ENCODE results near the gene LRRC25. TPM values are rescaled to one million over a fixed set of nuclear protein-coding genes. Genes with fewer than 3 reads are reported as not detected.

The LRRC25 gene
- total RNA-seq, 1 experiment from 2014 or later, result 0.12 TPM

DNA sequence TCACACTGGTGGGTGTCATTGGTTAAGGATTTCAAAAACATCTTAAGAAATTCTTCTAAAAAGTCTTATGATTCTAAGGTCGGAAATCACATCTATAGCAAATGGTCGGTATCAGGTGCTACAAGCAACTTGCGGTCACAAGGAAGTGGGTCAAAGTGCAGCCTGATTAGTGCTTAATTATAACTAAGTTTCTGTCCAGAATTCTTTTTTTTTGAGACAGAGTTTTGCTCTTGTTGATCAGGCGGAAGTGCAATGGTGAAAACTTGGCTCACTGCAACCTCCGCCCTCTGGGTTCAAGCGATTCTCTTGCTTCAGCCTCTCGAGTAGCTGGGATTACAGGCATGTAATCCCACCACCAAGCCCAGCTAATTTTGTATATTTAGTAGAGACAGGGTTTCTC lies 12.6 kb downstream of the LRRC25 start:
- CTCF ChIA-PET, result no interaction called here
- H3K4me3 ChIP-seq (replicated peaks in 1 of 2; ENCODE audit: low read depth in 1 of 2, low read length in 2 of 2), result no peak overlapping the region
- ATAC-seq (no peak), DNase-seq (ENCODE audit: low read depth, low spot score) (no peak)
- POLR2A ChIA-PET, result interaction anchor here (1.2 to 2.4 kb wide), 4 partner anchors 19 to 62 kb away, joined by 4 to 22 read pairs (median 16); partner anchors contain the start of genes LSM4 and SSBP4
- no peak overlapping the region for H2AFZ ChIP-seq (ENCODE audit: low read depth, low read length, poor library complexity, severe bottlenecking)
- intact Hi-C loops (cut with micrococcal nuclease), result no loop called here
- peaks cover 0 to 6% of the 10 kb centered on the region in 2 experiments; a peak in 2 of 4 replicates for H3K36me3 ChIP-seq (ENCODE audit: control insufficient read depth in 1 of 2, insufficient read depth in 2 of 2, low read length in 2 of 2)
- H3K9me2 ChIP-seq (ENCODE audit: insufficient read depth), result no peaks in the 10 kb centered on the region
- H3K27ac ChIP-seq (ENCODE audit: low read depth, low read length), result 0 out of 2 replicates have a peak overlapping the region, but pooled peaks have one; percentile 82
- TF ChIP-seq, protein P1, sequence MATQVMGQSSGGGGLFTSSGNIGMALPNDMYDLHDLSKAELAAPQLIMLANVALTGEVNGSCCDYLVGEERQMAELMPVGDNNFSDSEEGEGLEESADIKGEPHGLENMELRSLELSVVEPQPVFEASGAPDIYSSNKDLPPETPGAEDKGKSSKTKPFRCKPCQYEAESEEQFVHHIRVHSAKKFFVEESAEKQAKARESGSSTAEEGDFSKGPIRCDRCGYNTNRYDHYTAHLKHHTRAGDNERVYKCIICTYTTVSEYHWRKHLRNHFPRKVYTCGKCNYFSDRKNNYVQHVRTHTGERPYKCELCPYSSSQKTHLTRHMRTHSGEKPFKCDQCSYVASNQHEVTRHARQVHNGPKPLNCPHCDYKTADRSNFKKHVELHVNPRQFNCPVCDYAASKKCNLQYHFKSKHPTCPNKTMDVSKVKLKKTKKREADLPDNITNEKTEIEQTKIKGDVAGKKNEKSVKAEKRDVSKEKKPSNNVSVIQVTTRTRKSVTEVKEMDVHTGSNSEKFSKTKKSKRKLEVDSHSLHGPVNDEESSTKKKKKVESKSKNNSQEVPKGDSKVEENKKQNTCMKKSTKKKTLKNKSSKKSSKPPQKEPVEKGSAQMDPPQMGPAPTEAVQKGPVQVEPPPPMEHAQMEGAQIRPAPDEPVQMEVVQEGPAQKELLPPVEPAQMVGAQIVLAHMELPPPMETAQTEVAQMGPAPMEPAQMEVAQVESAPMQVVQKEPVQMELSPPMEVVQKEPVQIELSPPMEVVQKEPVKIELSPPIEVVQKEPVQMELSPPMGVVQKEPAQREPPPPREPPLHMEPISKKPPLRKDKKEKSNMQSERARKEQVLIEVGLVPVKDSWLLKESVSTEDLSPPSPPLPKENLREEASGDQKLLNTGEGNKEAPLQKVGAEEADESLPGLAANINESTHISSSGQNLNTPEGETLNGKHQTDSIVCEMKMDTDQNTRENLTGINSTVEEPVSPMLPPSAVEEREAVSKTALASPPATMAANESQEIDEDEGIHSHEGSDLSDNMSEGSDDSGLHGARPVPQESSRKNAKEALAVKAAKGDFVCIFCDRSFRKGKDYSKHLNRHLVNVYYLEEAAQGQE (IDR thresholded peaks at IDR 0.05; ENCODE audit: low read depth), result no peak
- TF ChIP-seq YY1 (IDR thresholded peaks at IDR 0.05; ENCODE audit: extremely low read depth, insufficient replicate concordance, low read depth, low read length), result no peak
- no peak for TF ChIP-seq CEBPB (IDR thresholded peaks at IDR 0.05; ENCODE audit: low read depth)
- TF ChIP-seq POLR2A (IDR thresholded peaks at IDR 0.05; ENCODE audit: borderline replicate concordance, extremely low read depth, insufficient read depth, insufficient read length), result no peak
- TF ChIP-seq POLR2AphosphoS5 (IDR thresholded peaks at IDR 0.05; ENCODE audit: low read depth, low read length), result no peak
- TF ChIP-seq TCF7L2 (IDR thresholded peaks at IDR 0.05; ENCODE audit: borderline replicate concordance, extremely low read depth, insufficient read depth, insufficient read length), result no peak
- TF ChIP-seq, protein P2, sequence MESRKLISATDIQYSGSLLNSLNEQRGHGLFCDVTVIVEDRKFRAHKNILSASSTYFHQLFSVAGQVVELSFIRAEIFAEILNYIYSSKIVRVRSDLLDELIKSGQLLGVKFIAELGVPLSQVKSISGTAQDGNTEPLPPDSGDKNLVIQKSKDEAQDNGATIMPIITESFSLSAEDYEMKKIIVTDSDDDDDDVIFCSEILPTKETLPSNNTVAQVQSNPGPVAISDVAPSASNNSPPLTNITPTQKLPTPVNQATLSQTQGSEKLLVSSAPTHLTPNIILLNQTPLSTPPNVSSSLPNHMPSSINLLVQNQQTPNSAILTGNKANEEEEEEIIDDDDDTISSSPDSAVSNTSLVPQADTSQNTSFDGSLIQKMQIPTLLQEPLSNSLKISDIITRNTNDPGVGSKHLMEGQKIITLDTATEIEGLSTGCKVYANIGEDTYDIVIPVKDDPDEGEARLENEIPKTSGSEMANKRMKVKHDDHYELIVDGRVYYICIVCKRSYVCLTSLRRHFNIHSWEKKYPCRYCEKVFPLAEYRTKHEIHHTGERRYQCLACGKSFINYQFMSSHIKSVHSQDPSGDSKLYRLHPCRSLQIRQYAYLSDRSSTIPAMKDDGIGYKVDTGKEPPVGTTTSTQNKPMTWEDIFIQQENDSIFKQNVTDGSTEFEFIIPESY (IDR thresholded peaks at IDR 0.05; ENCODE audit: extremely low read depth, insufficient replicate concordance, low read length), result no peak
- TF ChIP-seq, protein P3, sequence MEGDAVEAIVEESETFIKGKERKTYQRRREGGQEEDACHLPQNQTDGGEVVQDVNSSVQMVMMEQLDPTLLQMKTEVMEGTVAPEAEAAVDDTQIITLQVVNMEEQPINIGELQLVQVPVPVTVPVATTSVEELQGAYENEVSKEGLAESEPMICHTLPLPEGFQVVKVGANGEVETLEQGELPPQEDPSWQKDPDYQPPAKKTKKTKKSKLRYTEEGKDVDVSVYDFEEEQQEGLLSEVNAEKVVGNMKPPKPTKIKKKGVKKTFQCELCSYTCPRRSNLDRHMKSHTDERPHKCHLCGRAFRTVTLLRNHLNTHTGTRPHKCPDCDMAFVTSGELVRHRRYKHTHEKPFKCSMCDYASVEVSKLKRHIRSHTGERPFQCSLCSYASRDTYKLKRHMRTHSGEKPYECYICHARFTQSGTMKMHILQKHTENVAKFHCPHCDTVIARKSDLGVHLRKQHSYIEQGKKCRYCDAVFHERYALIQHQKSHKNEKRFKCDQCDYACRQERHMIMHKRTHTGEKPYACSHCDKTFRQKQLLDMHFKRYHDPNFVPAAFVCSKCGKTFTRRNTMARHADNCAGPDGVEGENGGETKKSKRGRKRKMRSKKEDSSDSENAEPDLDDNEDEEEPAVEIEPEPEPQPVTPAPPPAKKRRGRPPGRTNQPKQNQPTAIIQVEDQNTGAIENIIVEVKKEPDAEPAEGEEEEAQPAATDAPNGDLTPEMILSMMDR (IDR thresholded peaks at IDR 0.05 in 2 of 3, conservative IDR thresholded peaks at IDR 0.05 in 1 of 3; ENCODE audit: borderline replicate concordance in 1 of 3, insufficient read depth in 1 of 3, low read depth in 2 of 3, low read length in 2 of 3), result no peak
- TF ChIP-seq ZFX (IDR thresholded peaks at IDR 0.05), result no peak
- TF ChIP-seq CBX3 (IDR thresholded peaks at IDR 0.05; ENCODE audit: low read depth), result no peak
- TF ChIP-seq EZH2phosphoT487 (IDR thresholded peaks at IDR 0.05; ENCODE audit: borderline replicate concordance), result no peak
- TF ChIP-seq JUND (IDR thresholded peaks at IDR 0.05), result no peak
- TF ChIP-seq, protein P4, sequence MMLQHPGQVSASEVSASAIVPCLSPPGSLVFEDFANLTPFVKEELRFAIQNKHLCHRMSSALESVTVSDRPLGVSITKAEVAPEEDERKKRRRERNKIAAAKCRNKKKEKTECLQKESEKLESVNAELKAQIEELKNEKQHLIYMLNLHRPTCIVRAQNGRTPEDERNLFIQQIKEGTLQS (IDR thresholded peaks at IDR 0.05), result no peak
- no peak for TF ChIP-seq ELF1 (IDR thresholded peaks at IDR 0.05; ENCODE audit: borderline replicate concordance, low read depth)
- TF ChIP-seq SRF (IDR thresholded peaks at IDR 0.05; ENCODE audit: low read depth), result no peak
- no peak for TF ChIP-seq SP1 (IDR thresholded peaks at IDR 0.05; ENCODE audit: low read depth)
- no peak for TF ChIP-seq EGR1 (IDR thresholded peaks at IDR 0.05; ENCODE audit: low read depth)
- no peak for TF ChIP-seq FOSL1 (IDR thresholded peaks at IDR 0.05; ENCODE audit: low read depth)
- TF ChIP-seq, protein P5, sequence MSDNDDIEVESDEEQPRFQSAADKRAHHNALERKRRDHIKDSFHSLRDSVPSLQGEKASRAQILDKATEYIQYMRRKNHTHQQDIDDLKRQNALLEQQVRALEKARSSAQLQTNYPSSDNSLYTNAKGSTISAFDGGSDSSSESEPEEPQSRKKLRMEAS (IDR thresholded peaks at IDR 0.05), result no peak
- no peak for TF ChIP-seq RAD21 (IDR thresholded peaks at IDR 0.05; ENCODE audit: low read depth)
- RAD21 ChIA-PET (ENCODE audit: low non-redundant PET in 1 of 2, low total read pairs in 2 of 2, uncharacterized antibody in 2 of 2, unreplicated experiment in 2 of 2), result no interaction called here
- H3K79me2 ChIP-seq (ENCODE audit: insufficient read depth, low read length), result peaks cover 16% of the 10 kb centered on the region
- BruUV-seq (replicated peaks), result no TSS peak
- no peaks in the 10 kb centered on the region for H3K9me3 ChIP-seq (ENCODE audit: control insufficient read depth in 1 of 2, insufficient read depth in 1 of 2, low read depth in 1 of 2, low read length in 2 of 2)
- H3K9ac ChIP-seq (ENCODE audit: low read length), result 0 out of 2 replicates have a peak overlapping the region, but pooled peaks have one; percentile 17
- H3K27me3 ChIP-seq (ENCODE audit: insufficient read depth, low read length), result no peaks in the 10 kb centered on the region
- no peaks in the 10 kb centered on the region for H4K20me1 ChIP-seq (ENCODE audit: insufficient read depth)
- H3K4me1 ChIP-seq (ENCODE audit: control insufficient read depth in 1 of 2, insufficient read depth in 2 of 2, low read length in 2 of 2), result peaks cover 68 to 88% of the 10 kb centered on the region in 2 experiments
- peak overlapping the region; percentile 96 for H3K4me2 ChIP-seq (ENCODE audit: low read length)
